Loucy (cell line): ENCODE results near the gene PPIL1.

Experiments
- CTCF ChIP-seq: fragments of 200-600 bp; sonication (generic); conservative IDR thresholded peaks from 2 replicates; pipeline ENCODE4 v1.5.1; 2014; ENCODE audit warnings: mild to moderate bottlenecking, antibody characterized with exemption, low read length
- EZH2phosphoT487 ChIP-seq: fragments of 200-600 bp; IDR thresholded peaks from 2 replicates; pipeline ENCODE4 v1.6.1; 2018; ENCODE audit warnings: antibody characterized with exemption, mild to moderate bottlenecking, moderate library complexity, borderline replicate concordance

- TF ChIP-seq CTCF (no peak), EZH2phosphoT487 (no peak)
Observed at GRCh38 chr6:36886950-36887618, 12.5 kb upstream of the PPIL1 start.
